Astrocyte (in vitro differentiated cells and primary cell): Measurements from ENCODE around the gene LMAN1L. TPM values are rescaled to one million over a fixed set of nuclear protein-coding genes. Genes with fewer than 3 reads are reported as not detected.

ENCODE experiments used
- DNase-seq: peaks from one replicate; pipeline ENCODE4 v3.0.0-alpha.2; 2010; ENCODE audit warnings: low read depth
- FAIRE-seq: peaks from 2 replicates; lab custom pipeline; 2011; peaks lifted over from hg19 to GRCh38; lab: Jason Lieb, UNC
- H2AFZ ChIP-seq: 2 replicates; pipeline ENCODE4 v1.6.0; 2012; ENCODE audit warnings: low read depth, low read length, inconsistent platforms
- H3K27ac ChIP-seq: 2 replicates; pipeline ENCODE4 v1.5.1; 2011; ENCODE audit warnings: low read depth, low read length, inconsistent platforms
- H3K27me3 ChIP-seq: 2 replicates; pipeline ENCODE4 v1.6.0; 2011; ENCODE audit warnings: low read length, inconsistent platforms; ENCODE audit not compliant: insufficient read depth
- H3K36me3 ChIP-seq: 2 replicates; pipeline ENCODE4 v1.5.1; 2011; ENCODE audit warnings: low read length, inconsistent platforms; ENCODE audit not compliant: insufficient read depth
- H3K4me1 ChIP-seq: 2 replicates; pipeline ENCODE4 v1.5.1; 2011; ENCODE audit warnings: low read length, inconsistent platforms; ENCODE audit not compliant: insufficient read depth
- H3K4me2 ChIP-seq: 2 replicates; pipeline ENCODE4 v1.6.0; 2012; ENCODE audit warnings: low read length, inconsistent platforms
- H3K4me3 ChIP-seq: 2 replicates; pipeline ENCODE4 v1.5.1; 2011; ENCODE audit warnings: low read depth, mild to moderate bottlenecking, low read length, inconsistent platforms; ENCODE audit not compliant: insufficient read depth
- H3K79me2 ChIP-seq: 2 replicates; pipeline ENCODE4 v1.6.0; 2012; ENCODE audit warnings: mild to moderate bottlenecking, low read length, inconsistent platforms; ENCODE audit not compliant: insufficient read depth
- H3K9ac ChIP-seq: 2 replicates; pipeline ENCODE4 v1.6.0; 2012; ENCODE audit warnings: mild to moderate bottlenecking, low read length, inconsistent platforms
- H3K9me3 ChIP-seq: 2 replicates; pipeline ENCODE4 v1.5.1; 2012; ENCODE audit warnings: low read depth, mild to moderate bottlenecking, low read length, inconsistent platforms; ENCODE audit not compliant: insufficient read depth
- H4K20me1 ChIP-seq: 2 replicates; pipeline ENCODE4 v1.6.0; 2012; ENCODE audit warnings: low read length, inconsistent platforms; ENCODE audit not compliant: insufficient read depth
- H3K27ac Mint-ChIP-seq: one replicate; pipeline ENCODE4 v1.8.0; 2021; ENCODE audit warnings: mild to moderate bottlenecking, mixed read lengths; ENCODE audit not compliant: unreplicated experiment
- H3K27me3 Mint-ChIP-seq: one replicate; pipeline ENCODE4 v1.8.0; 2021; ENCODE audit warnings: low read depth, mixed read lengths; ENCODE audit not compliant: unreplicated experiment
- H3K36me3 Mint-ChIP-seq: one replicate; pipeline ENCODE4 v1.8.0; 2021; ENCODE audit warnings: low read depth, mixed read lengths; ENCODE audit not compliant: unreplicated experiment
- H3K4me1 Mint-ChIP-seq: one replicate; pipeline ENCODE4 v1.8.0; 2021; ENCODE audit warnings: low read depth, mixed read lengths; ENCODE audit not compliant: unreplicated experiment
- H3K4me3 Mint-ChIP-seq: one replicate; pipeline ENCODE4 v1.8.0; 2021; ENCODE audit warnings: mild to moderate bottlenecking, moderate library complexity, mixed read lengths; ENCODE audit not compliant: unreplicated experiment
- H3K9me3 Mint-ChIP-seq: one replicate; pipeline ENCODE4 v1.8.0; 2021; ENCODE audit warnings: mild to moderate bottlenecking, mixed read lengths; ENCODE audit not compliant: unreplicated experiment
- EZH2 ChIP-seq: IDR thresholded peaks from 2 replicates; pipeline ENCODE4 v1.6.1; 2012; ENCODE audit warnings: mild to moderate bottlenecking, low read length, inconsistent platforms; ENCODE audit not compliant: insufficient read depth
- total RNA-seq: library from RNA; stranded (reverse); gene quantifications from 2 replicates; pipeline ENCODE4 v1.2.1, GENCODE V29; 2021
- TF ChIP-seq, protein P1 (sequence below): IDR thresholded peaks from 2 replicates; pipeline ENCODE4 v1.5.1; 2011; ENCODE audit warnings: low read depth, mild to moderate bottlenecking, inconsistent platforms, low read length, moderate library complexity; ENCODE audit not compliant: insufficient read depth

LMAN1L gene
- total RNA-seq, 1 donor from 2014 or later, result 0.32 TPM

DNA sequence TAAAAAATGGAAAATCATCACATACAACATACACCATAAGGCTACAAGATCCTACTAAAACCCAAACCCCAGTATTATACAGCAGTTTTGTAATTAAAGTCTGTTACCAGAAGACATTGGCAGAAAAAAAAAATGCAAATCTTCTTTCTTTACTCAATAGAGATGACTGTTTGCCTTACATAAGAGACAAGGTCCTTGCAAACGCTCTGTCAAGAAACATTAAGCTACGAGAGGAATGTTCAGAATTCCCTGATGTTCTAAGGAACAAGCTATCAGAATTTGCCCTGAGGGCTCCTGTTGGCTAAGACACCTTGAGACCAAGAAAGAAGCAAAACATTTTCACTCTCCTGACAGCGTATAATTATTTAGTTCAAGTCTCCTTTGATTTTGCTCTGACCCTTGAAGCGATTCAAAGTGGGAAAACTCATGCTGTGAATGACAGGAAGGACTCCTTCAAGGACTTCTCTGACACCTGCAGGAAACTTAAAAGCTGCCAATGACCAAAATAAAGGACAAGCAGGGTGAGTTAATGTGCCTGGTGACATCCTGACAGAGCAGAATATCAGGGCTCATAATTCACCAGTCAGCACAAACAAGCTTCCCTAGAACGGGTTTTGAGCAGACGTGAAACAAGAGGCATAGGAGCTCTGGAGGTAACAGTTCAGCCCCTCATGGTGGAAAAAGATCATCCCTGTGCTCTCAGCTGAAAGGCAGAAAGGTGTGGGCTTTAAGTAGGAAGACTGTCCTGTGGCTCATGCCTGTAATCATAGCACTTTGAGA lies 58.0 kb downstream of the LMAN1L start:
- Mint-ChIP-seq H3K27me3 (no peaks in the 10 kb centered on the region), H3K27ac (no peak overlapping the region), H3K9me3 (peaks cover 4% of the 10 kb centered on the region), H3K4me1 (peaks cover 37% of the 10 kb centered on the region), H3K36me3 (peaks cover 11% of the 10 kb centered on the region), H3K4me3 (peak overlapping the region; percentile 41)
- Histone ChIP-seq H3K4me2 (peak overlapping the region; percentile 4), H3K4me3 (no peak overlapping the region), H3K36me3 (no peaks in the 10 kb centered on the region), H3K9me3 (no peaks in the 10 kb centered on the region), H3K27me3 (no peaks in the 10 kb centered on the region), H2AFZ (no peak overlapping the region), H4K20me1 (peaks cover 68% of the 10 kb centered on the region), H3K27ac (no peak overlapping the region), H3K79me2 (peaks cover 67% of the 10 kb centered on the region), H3K9ac (no peak overlapping the region), H3K4me1 (peaks cover 15% of the 10 kb centered on the region)
- TF ChIP-seq EZH2, result no peak
- TF ChIP-seq, protein P1, sequence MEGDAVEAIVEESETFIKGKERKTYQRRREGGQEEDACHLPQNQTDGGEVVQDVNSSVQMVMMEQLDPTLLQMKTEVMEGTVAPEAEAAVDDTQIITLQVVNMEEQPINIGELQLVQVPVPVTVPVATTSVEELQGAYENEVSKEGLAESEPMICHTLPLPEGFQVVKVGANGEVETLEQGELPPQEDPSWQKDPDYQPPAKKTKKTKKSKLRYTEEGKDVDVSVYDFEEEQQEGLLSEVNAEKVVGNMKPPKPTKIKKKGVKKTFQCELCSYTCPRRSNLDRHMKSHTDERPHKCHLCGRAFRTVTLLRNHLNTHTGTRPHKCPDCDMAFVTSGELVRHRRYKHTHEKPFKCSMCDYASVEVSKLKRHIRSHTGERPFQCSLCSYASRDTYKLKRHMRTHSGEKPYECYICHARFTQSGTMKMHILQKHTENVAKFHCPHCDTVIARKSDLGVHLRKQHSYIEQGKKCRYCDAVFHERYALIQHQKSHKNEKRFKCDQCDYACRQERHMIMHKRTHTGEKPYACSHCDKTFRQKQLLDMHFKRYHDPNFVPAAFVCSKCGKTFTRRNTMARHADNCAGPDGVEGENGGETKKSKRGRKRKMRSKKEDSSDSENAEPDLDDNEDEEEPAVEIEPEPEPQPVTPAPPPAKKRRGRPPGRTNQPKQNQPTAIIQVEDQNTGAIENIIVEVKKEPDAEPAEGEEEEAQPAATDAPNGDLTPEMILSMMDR, result no peak
- DNase-seq (no peak), FAIRE-seq (no peak)

DNA sequence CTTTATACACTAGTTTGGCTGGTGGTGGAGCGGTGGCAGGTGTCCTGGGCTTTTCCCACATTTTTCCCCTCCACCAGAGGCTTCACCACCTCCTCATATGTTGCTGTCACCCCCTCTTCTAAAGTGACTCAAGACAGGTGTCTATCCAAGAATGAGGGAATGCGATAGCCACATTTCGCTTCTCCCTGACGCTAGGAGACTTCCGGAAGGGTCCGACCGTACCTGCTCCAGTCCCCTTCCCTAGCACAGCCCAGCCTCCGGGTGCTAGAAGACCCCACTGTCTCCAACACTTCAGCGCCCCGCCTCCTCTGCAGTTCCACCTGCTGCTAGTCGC lies 60.0 kb downstream of the LMAN1L start:
- peaks cover 49% of the 10 kb centered on the region for H4K20me1 ChIP-seq
- H2AFZ ChIP-seq, result peak overlapping the region; percentile 97
- peaks cover 8% of the 10 kb centered on the region for H3K4me1 ChIP-seq
- H3K27me3 ChIP-seq, result no peaks in the 10 kb centered on the region
- TF ChIP-seq EZH2, result no peak
- TF ChIP-seq, protein P1, result no peak
- no peaks in the 10 kb centered on the region for H3K36me3 ChIP-seq
- Mint-ChIP-seq H3K27me3 (peaks cover 1% of the 10 kb centered on the region), H3K27ac (peak overlapping the region; percentile 91), H3K9me3 (peaks cover 4% of the 10 kb centered on the region), H3K36me3 (peaks cover 5% of the 10 kb centered on the region), H3K4me3 (peak overlapping the region; percentile 98), H3K4me1 (peaks cover 30% of the 10 kb centered on the region)
- peaks cover 50% of the 10 kb centered on the region for H3K79me2 ChIP-seq
- H3K4me2 ChIP-seq, result peak overlapping the region; percentile 86
- H3K27ac ChIP-seq, result peak overlapping the region; percentile 97
- DNase-seq (no peak), FAIRE-seq (no peak)
- H3K9ac ChIP-seq, result peak overlapping the region; percentile 96
- H3K4me3 ChIP-seq, result peak overlapping the region; percentile 67
- no peaks in the 10 kb centered on the region for H3K9me3 ChIP-seq

DNA sequence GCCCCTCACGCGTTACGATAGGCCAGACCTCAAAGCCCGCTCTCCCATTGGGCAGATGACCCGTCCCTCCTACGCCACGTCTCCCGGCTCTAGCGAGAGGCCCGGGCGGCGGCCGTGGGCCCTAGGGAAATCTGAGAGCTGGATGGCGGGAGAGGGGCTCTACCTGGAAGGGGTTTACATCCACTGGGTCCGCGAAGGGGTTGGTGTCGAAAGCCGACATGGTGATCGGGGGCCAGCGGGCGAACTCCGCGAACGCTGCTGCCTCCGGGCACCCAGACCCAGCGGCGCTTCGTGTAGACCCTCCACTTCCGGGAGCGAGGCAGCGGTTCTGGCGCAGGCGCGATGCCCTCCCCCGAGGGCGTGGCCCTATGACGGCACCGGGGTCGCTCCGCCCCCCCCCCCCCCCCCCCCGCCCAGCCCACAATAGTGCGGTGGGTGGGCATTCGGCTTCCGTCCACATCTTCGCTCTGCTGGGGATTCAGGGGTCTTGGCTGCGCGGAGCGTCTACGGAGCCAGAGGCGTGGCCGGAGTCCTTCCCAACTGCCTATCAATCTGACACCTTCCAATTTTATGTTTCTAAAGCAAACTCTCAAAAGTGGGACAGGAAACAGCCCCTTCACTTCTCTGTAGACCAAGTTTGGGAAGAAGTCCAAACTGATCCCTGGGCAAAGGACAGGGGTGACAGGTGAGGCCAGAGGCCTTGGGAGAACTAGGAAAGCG lies 60.6 kb downstream of the LMAN1L start, which contains the start of gene SCAMP2:
TSS of gene SCAMP2 (minus strand) at position 330 of the 720 bp plus-strand sequence. CDS start at position 220, 110 bp downstream.
- Histone ChIP-seq H3K9ac (peak within 1 kb of the TSS; percentile 96), H4K20me1 (peaks cover 43% of the 10 kb centered on the region), H3K9me3 (no peaks in the 10 kb centered on the region), H2AFZ (peak within 1 kb of the TSS; percentile 97), H3K4me1 (peaks cover 8% of the 10 kb centered on the region), H3K27me3 (no peaks in the 10 kb centered on the region), H3K4me2 (peak within 1 kb of the TSS; percentile 86), H3K79me2 (peaks cover 45% of the 10 kb centered on the region), H3K4me3 (peak within 1 kb of the TSS; percentile 67), H3K27ac (peak within 1 kb of the TSS; percentile 97), H3K36me3 (no peaks in the 10 kb centered on the region)
- peaks cover under 1% of the 10 kb centered on the region for H3K9me3 Mint-ChIP-seq
- H3K27ac Mint-ChIP-seq, result peak within 1 kb of the TSS; percentile 91
- TF ChIP-seq EZH2, result no peak
- TF ChIP-seq, protein P1, result no peak
- peak within 1 kb of the TSS; percentile 98 for H3K4me3 Mint-ChIP-seq
- H3K27me3 Mint-ChIP-seq, result peaks cover 1% of the 10 kb centered on the region
- peaks cover 25% of the 10 kb centered on the region for H3K4me1 Mint-ChIP-seq
- peak; percentile 94 for DNase-seq
- peaks cover 2% of the 10 kb centered on the region for H3K36me3 Mint-ChIP-seq
- FAIRE-seq, result no peak
